ENCODE results near the gene RHOXF1.
"Not testable (repeated sequence)": the region's sequence is repeated elsewhere in the genome, so short reads cannot be mapped to it uniquely, and the experiment has no call there.

GRCh38 chrX:120101057-120101456 lies 14.7 kb downstream of the RHOXF1 start:
- TF ChIP-seq CTCF (IDR thresholded peaks at IDR 0.05); ZFX (IDR thresholded peaks at IDR 0.05; ENCODE audit: borderline replicate concordance): not testable (repeated sequence)

Data from 22Rv1 (cell line).